HG02884 (cell line): ENCODE measurements around the gene RAB29.

ENCODE experiments used
- ATAC-seq: cut with Tn5 transposase; IDR thresholded peaks from one replicate; pipeline ENCODE4 v1.9.1; 2021; ENCODE audit warnings: mild to moderate bottlenecking, moderate library complexity; ENCODE audit not compliant: unreplicated experiment

The RAB29 gene

GRCh38 chr1:205766038-205766437 is 9.2 kb downstream of the RAB29 start:
- no peak for ATAC-seq

DNA sequence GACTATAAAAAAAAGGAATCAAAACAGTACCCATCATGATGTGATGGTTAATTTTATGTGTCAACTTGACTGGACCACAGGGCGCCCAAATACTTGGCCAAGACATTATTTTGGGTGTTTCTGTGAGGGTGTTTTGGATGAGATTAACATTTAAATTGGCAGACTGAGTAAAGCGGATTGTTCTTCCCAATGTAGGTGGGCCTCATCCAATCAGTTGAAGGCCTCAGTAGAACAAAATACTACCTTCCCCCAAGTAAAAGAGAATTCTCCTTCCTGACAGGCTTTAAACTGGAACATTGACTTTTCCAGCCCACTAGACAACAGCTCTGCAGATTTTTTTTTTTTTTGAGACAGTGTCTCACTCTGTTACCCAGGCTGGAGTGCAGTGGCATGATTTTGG is 10.7 kb downstream of the RAB29 start:
- no peak for ATAC-seq

DNA sequence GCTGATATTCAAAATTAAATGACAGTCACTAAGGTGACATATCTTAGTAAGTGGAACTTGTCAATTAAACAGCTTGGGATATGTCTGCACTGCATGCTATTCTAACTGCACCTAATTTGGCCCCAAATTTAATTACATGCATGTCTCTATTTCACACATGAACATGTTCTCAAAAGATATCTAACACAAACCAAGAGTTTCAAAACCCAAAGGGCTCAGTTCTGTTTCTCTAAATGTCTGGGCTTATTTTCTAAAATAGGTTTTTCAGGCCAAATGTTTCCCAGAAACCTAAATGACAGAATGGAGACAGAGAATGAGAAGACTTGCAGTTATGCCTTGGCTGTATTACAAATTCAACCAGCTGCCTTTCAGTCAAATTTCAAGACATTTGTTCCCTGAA is 11.3 kb downstream of the RAB29 start:
- ATAC-seq: no peak

DNA sequence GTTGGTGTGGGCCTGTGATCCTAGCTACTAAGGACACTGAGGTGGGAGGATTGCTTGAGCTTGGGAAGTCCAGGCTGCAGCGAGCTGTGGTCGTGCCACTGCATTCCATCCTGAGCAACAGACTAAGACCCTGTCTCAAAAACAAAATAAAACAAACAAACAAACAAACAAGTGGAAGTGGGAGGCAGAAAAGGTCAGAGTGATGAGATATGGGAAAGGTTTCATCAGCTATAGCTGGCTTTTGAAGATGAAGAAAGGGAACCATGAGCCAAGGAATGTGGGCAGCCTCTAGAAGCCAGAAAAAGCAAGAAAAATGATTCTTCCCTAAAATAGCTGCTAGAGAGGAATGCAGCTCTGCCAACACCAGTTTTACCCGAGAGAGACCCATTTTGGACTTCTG is 14.7 kb downstream of the RAB29 start:
- ATAC-seq: no peak

DNA sequence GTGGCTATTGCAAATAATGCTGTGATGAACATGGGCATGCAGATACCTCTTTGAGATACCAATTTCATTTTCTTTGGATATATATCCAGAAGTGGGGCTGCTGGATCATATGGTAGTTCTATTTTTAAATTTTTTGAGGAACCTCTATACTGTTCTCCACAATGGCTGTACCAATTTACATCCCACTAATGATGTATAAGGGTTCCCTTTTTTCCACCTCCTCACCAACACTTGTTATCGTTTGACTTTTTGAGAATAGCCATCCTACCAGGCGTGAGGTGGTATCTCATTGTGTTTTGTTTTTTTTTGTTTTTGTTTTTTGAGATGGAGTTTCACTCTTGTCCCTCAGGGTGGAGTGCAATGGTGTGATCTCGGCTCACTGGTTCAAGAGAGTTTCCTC is 18.7 kb downstream of the RAB29 start:
- ATAC-seq: no peak

DNA sequence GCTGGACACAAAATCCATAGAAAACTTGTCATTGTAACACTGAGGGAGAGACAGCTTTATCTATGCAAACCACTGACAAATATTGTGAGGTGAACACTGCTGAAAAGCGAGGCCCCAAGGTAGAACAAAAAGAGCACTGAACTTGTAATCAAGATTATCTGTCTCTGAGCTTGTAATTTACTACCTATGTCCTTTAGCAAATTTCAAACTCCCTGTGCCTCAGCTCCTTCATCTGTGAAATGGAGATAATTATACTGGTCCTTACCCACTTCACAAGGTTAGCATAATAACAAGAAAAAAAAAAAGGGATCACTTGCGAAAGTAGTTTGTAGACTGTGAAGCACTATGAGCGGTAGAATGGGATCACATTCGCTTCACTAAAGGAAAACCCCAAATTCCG is 20.4 kb downstream of the RAB29 start:
- no peak for ATAC-seq

GRCh38 chr1:205751036-205751651 is 24.1 kb downstream of the RAB29 start:
- ATAC-seq: no peak

GRCh38 chr1:205750138-205751035 is 24.9 kb downstream of the RAB29 start, which contains the start of gene NUCKS1:
NUCKS1 (minus strand) TSS chr1:205750182; CDS start chr1:205749973, 209 bp downstream.
- ATAC-seq: peak; percentile 71

GRCh38 chr1:205749234-205750137 is 25.8 kb downstream of the RAB29 start:
- ATAC-seq: peak; percentile 62

GRCh38 chr1:205748403-205749233 is 26.7 kb downstream of the RAB29 start:
- peak; percentile 9 for ATAC-seq

- ATAC-seq: no peak
These were observed 28.4 kb downstream of the RAB29 start for GRCh38 chr1:205746757-205747412.

GRCh38 chr1:205744403-205744802 is 30.9 kb downstream of the RAB29 start:
- no peak for ATAC-seq

- no peak for ATAC-seq
These were observed 31.3 kb downstream of the RAB29 start for GRCh38 chr1:205743977-205744376.

DNA sequence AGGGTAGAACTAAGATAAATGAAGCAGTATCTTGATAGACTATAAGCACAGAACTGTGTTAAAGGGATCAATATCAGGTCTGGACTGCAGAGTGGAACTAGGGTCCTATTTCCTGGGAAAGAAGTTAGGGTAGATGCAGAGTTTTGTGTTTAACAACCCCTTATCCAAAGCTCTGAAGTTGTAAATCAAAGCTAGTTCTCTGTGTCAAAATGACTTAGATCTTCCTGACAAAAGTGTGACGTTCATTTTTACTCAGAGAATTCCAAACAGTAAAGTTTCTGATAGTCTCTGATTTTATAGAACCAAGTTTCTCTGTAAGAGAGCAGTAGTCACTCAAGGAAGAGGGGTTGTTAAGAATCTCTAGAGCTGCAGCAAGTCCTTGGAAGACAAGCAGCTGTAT is 33.6 kb downstream of the RAB29 start:
- ATAC-seq: no peak

DNA sequence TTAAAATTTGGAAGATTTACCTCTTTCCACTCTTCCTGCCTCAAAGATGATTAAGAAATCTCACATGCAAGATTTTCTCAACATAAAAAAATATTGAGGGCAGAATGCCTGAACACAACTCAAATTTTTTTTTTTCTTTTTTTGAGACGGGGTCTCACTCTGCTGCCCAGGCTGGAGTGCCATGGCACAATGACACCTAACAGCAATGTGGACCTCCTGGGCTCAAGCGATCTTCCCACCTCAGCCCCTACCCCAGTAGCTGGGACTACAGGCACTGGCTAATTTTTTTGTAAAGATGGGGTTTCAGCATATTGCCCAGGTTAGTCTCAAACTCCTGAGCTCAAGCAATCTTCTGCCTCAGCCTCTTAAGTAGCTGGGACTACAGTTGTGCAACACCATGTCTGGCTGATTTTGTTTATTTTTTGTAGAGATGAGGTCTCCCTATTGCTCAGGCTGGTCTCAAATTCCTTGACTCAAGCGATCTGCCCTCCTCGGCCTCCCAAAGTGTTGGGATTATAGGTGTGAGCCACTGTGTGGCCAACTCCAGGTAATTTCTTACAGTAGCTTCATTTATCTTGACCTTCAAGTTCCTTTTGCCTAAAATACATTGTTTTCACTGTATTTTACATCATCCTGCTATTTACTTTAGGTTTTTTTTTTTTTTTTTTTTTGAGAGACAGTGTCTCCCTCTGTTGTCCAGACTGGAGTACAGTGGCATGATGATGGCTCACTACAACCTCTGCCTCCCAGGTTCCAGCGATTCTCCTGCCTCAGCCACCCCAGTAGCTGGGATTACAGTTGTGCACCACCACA is 35.7 kb downstream of the RAB29 start:
- no peak for ATAC-seq

DNA sequence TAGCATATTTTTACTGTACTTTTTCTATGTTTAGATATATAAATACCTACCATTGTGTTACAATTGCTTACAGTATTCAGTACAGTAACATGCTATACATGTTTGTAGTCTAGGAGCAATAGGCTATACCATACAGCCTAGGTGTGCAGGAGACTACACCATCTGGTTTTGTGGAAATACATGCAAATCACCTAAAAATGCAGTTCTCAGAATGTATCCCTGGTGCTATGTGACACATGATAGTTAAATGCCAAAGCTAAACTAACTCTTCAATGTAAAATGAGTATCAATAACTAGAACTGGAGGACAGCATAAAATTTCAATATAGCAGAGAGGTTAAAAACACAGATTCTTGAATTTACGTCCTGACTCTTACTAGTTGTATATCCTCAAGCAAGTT is 40.1 kb downstream of the RAB29 start:
- ATAC-seq: no peak

GRCh38 chr1:205733438-205734175 is 41.7 kb downstream of the RAB29 start:
- no peak for ATAC-seq

- no peak for ATAC-seq
These were observed 45.2 kb downstream of the RAB29 start for GRCh38 chr1:205729945-205730610.
